Caco-2 (cell line): ENCODE measurements around the gene RNF41. TPM values are rescaled to one million over a fixed set of nuclear protein-coding genes. Genes with fewer than 3 reads are reported as not detected.

Experiments used
- BruUV-seq: library from RNA; stranded (reverse); fragments of 400-500 nt; replicated peaks from 2 replicates; lab custom pipeline; 2021; lab: Mats Ljungman, UMichigan
- CTCF ChIA-PET: fragments of 300-600 bp; sonication (Branson Sonifier 250); formaldehyde crosslinking; loops from one replicate; lab custom pipeline; 2022; ENCODE audit warnings: antibody characterized with exemption; lab: Charles Lee
- POLR2A ChIA-PET: fragments of 300-600 bp; sonication (Branson Sonifier 250); formaldehyde crosslinking; loops from one replicate; lab custom pipeline; 2022; ENCODE audit warnings: antibody characterized with exemption; lab: Charles Lee
- DNase-seq, 2 experiments: peaks; one replicate each; pipeline versions ENCODE4 v3.0.0 to v3.0.0-alpha.2; 2020 to 2022
- H3K27me3 ChIP-seq: replicated peaks from 2 replicates; pipeline ENCODE4 v1.6.0; 2011; ENCODE audit warnings: low read length; ENCODE audit not compliant: control insufficient read depth, insufficient read depth
- H3K36me3 ChIP-seq: 2 replicates; pipeline ENCODE4 v1.5.1; 2011; ENCODE audit warnings: low read length; ENCODE audit not compliant: control insufficient read depth, insufficient read depth
- H3K4me1 ChIP-seq: fragments of 250-450 bp; sonication (Bioruptor Pico); 2 replicates; pipeline ENCODE4 v1.5.1; 2020; ENCODE audit warnings: mild to moderate bottlenecking
- H3K4me3 ChIP-seq: 2 replicates; pipeline ENCODE4 v1.5.1; 2011; ENCODE audit warnings: low read depth, mild to moderate bottlenecking, control low read depth, low read length
- H3K9me3 ChIP-seq: fragments of 250-450 bp; sonication (Bioruptor Pico); 2 replicates; pipeline ENCODE4 v1.5.1; 2020; ENCODE audit warnings: mild to moderate bottlenecking, moderate library complexity
- H3K27ac Mint-ChIP-seq: one replicate; pipeline ENCODE4 v1.8.0; 2022; ENCODE audit warnings: mixed read lengths; ENCODE audit not compliant: unreplicated experiment
- H3K27me3 Mint-ChIP-seq: one replicate; pipeline ENCODE4 v1.8.0; 2022; ENCODE audit warnings: mixed read lengths; ENCODE audit not compliant: insufficient read depth, unreplicated experiment
- H3K36me3 Mint-ChIP-seq: one replicate; pipeline ENCODE4 v1.8.0; 2022; ENCODE audit warnings: mild to moderate bottlenecking, mixed read lengths; ENCODE audit not compliant: insufficient read depth, unreplicated experiment
- H3K4me1 Mint-ChIP-seq: one replicate; pipeline ENCODE4 v1.8.0; 2022; ENCODE audit warnings: low read depth, mixed read lengths; ENCODE audit not compliant: unreplicated experiment
- H3K4me3 Mint-ChIP-seq: one replicate; pipeline ENCODE4 v1.8.0; 2022; ENCODE audit warnings: mild to moderate bottlenecking, moderate library complexity, mixed read lengths; ENCODE audit not compliant: unreplicated experiment
- H3K9me3 Mint-ChIP-seq: one replicate; pipeline ENCODE4 v1.8.0; 2022; ENCODE audit warnings: mixed read lengths; ENCODE audit not compliant: unreplicated experiment
- intact Hi-C: fragments of 100-400 bp; cut with micrococcal nuclease; formaldehyde crosslinking; loops from one replicate; pipeline ENCODE4 v1.10.0; 2022; ENCODE audit not compliant: unreplicated experiment
- total RNA-seq: library from RNA; stranded (reverse); gene quantifications from 2 replicates; pipeline ENCODE4 v1.2.3, GENCODE V29; 2022
- TF ChIP-seq, protein P1 (sequence below), 2 experiments: fragments of 200-600 bp in 1 of 2; IDR thresholded peaks; 1 replicate in 1 of 2; 2 replicates in 1 of 2; pipeline versions ENCODE4 v1.5.1 to v1.8.0; 2011 to 2022; ENCODE audit warnings: antibody characterized with exemption in 1 of 2, control low read depth in 1 of 2, inconsistent platforms in 1 of 2, low read depth in 1 of 2, low read length in 1 of 2, mild to moderate bottlenecking in 1 of 2, moderate library complexity in 1 of 2; ENCODE audit not compliant: insufficient read depth in 1 of 2, severe bottlenecking in 1 of 2, unreplicated experiment in 1 of 2

RNF41 gene
- total RNA-seq, 1 experiment from 2014 or later = 53.4 TPM

DNA sequence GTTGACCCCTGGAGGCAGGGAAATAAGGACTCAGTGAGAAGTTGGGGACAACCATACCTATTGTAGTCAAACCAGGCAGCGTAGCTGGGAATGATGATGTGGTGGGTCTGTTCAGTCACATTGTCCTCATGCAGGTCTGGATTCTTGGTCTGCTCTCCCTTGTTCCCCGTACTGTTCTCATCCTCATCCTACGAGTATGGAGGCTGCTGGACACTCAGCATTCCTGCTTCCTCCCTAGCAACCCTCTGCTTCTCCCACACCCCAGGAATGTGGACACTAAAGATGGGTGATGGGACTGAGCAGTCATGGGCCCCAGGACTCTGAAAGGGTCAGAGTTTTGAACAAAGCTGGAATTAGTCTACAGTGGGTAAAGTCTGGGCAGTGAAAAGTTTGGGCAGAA is 43.4 kb downstream of the RNF41 start:
- Mint-ChIP-seq H3K4me1 (no peaks in the 10 kb centered on the region), H3K27ac (peak overlapping the region; percentile 27), H3K9me3 (no peaks in the 10 kb centered on the region), H3K36me3 (peaks cover 93% of the 10 kb centered on the region), H3K27me3 (no peaks in the 10 kb centered on the region), H3K4me3 (no peak overlapping the region)
- CTCF ChIA-PET = interaction anchor here (0.6 kb wide), 1 partner anchor 12 kb away, joined by 4 read pairs; no protein-coding TSS in a partner anchor
- Histone ChIP-seq H3K36me3 (peaks cover 5% of the 10 kb centered on the region), H3K4me1 (no peaks in the 10 kb centered on the region), H3K4me3 (no peak overlapping the region), H3K9me3 (no peaks in the 10 kb centered on the region), H3K27me3 (no peaks in the 10 kb centered on the region)
- DNase-seq = no peak
- no TSS peak for BruUV-seq
- intact Hi-C loops = no loop called here
- TF ChIP-seq, protein P1, sequence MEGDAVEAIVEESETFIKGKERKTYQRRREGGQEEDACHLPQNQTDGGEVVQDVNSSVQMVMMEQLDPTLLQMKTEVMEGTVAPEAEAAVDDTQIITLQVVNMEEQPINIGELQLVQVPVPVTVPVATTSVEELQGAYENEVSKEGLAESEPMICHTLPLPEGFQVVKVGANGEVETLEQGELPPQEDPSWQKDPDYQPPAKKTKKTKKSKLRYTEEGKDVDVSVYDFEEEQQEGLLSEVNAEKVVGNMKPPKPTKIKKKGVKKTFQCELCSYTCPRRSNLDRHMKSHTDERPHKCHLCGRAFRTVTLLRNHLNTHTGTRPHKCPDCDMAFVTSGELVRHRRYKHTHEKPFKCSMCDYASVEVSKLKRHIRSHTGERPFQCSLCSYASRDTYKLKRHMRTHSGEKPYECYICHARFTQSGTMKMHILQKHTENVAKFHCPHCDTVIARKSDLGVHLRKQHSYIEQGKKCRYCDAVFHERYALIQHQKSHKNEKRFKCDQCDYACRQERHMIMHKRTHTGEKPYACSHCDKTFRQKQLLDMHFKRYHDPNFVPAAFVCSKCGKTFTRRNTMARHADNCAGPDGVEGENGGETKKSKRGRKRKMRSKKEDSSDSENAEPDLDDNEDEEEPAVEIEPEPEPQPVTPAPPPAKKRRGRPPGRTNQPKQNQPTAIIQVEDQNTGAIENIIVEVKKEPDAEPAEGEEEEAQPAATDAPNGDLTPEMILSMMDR (IDR thresholded peaks at IDR 0.05; ENCODE audit: insufficient read depth in 1 of 2, low read depth in 1 of 2, low read length in 1 of 2, severe bottlenecking in 1 of 2, unreplicated experiment in 1 of 2) = no peak
- POLR2A ChIA-PET = interaction anchor here (0.6 kb wide), 1 partner anchor 52 kb away, joined by 4 read pairs; the partner anchor contains the start of gene SLC39A5

DNA sequence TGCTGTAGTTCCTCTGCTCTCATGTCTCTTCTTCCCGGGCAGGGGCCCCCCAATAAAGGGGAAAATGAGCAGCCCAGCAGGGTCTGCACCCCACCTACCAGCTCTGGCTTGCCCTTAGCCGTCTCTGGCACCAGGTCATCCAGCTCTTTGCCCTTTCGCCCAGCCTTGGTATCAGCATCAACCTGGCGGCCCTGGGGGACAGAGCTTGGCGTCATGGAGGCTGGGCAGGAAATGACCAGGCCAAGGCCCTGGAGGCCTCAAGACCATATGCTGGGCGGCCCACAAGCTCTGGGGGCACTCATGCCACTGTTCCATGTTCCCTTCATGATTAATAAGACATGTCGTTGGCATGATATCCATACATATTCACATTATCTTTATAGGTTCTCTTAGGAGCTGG is 48.9 kb downstream of the RNF41 start:
- intact Hi-C loops = no loop called here
- Mint-ChIP-seq H3K27ac (no peak overlapping the region), H3K36me3 (peaks cover 89% of the 10 kb centered on the region), H3K27me3 (no peaks in the 10 kb centered on the region), H3K9me3 (no peaks in the 10 kb centered on the region), H3K4me1 (peaks cover under 1% of the 10 kb centered on the region), H3K4me3 (no peak overlapping the region)
- Histone ChIP-seq H3K27me3 (no peaks in the 10 kb centered on the region), H3K9me3 (no peaks in the 10 kb centered on the region), H3K4me3 (no peak overlapping the region), H3K4me1 (no peaks in the 10 kb centered on the region), H3K36me3 (peaks cover 7% of the 10 kb centered on the region)
- no TSS peak for BruUV-seq
- TF ChIP-seq, protein P1 (IDR thresholded peaks at IDR 0.05; ENCODE audit: insufficient read depth in 1 of 2, low read depth in 1 of 2, low read length in 1 of 2, severe bottlenecking in 1 of 2, unreplicated experiment in 1 of 2) = no peak
- no peak for DNase-seq
- POLR2A ChIA-PET = interaction anchor here (0.6 kb wide), 1 partner anchor 73 kb away, joined by 4 read pairs; no protein-coding TSS in a partner anchor
- CTCF ChIA-PET = no interaction called here

DNA sequence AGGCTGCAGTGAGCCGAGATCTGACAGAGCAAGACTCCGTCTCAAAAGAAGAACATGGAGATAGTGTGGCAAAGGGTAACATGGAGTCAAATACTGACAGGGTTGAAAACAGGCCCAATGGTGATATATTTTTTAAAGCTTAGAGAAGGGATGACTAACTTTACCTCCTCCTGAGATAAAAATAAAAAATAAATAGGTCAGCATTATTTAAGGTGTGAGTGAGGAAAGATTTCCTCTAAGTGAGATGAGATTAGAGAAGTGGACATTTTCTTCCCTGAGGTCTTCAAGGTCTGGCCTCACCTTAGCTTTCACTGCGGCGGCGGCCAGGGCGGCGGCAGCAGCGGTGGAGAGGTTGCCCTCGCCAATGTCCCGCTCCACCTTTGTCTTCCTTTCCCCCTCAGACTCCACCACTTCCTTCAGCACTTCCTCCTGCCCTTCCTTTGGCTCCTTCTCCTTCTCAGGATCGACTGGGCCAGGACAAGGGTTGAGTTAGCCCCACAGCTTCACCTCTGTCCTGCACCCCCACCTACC is 52.4 kb downstream of the RNF41 start:
- Histone ChIP-seq H3K9me3 (no peaks in the 10 kb centered on the region), H3K4me3 (no peak overlapping the region), H3K27me3 (no peaks in the 10 kb centered on the region), H3K4me1 (no peaks in the 10 kb centered on the region), H3K36me3 (peaks cover 10% of the 10 kb centered on the region)
- peaks cover 91% of the 10 kb centered on the region for H3K36me3 Mint-ChIP-seq
- H3K27ac Mint-ChIP-seq = no peak overlapping the region
- no TSS peak for BruUV-seq
- no peak overlapping the region for H3K4me3 Mint-ChIP-seq
- no peaks in the 10 kb centered on the region for H3K9me3 Mint-ChIP-seq
- intact Hi-C loops = no loop called here
- peaks cover 7% of the 10 kb centered on the region for H3K4me1 Mint-ChIP-seq
- TF ChIP-seq, protein P1 (IDR thresholded peaks at IDR 0.05; ENCODE audit: insufficient read depth in 1 of 2, low read depth in 1 of 2, low read length in 1 of 2, severe bottlenecking in 1 of 2, unreplicated experiment in 1 of 2) = no peak
- POLR2A ChIA-PET = no interaction called here
- DNase-seq = no peak
- H3K27me3 Mint-ChIP-seq = no peaks in the 10 kb centered on the region
- CTCF ChIA-PET = interaction anchor here (0.9 kb wide), 1 partner anchor 41 kb away, joined by 8 read pairs; the partner anchor contains the start of gene ESYT1
